GM19193 (cell line): ENCODE measurements around the gene MRGPRG.

ENCODE experiments used
- POLR2A ChIP-seq: IDR thresholded peaks from 4 replicates; pipeline ENCODE4 v1.6.1; 2011; ENCODE audit not compliant: insufficient read depth, insufficient read length; ENCODE audit errors: extremely low read depth

MRGPRG gene

GRCh38 chr11:3217818-3218482, 663 bp downstream of the MRGPRG start:
- TF ChIP-seq POLR2A: no peak

DNA sequence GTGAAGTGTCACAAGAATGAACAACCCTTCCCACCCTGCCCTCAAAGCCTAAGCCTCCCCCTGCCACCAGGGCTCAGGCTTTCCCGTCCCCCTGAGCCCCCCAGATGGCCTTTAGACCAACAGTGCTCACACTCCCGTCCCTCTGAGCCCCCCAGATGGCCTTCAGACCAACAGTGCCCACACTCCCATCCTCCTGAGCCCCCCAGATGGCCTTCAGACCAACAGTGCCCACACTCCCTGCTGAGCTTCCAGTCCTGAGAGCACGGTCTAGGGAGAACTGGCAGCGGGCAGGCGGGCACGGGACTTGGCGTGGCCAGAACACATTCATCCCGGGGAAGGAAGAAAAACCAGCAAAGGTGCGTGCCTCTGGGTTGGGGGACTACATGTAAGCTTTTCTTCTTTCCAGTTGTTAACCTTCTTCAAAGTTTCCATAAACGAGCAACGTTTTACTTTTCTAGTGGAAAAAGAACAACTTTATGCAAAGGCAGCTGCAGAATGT, 2.5 kb downstream of the MRGPRG start:
- TF ChIP-seq POLR2A: no peak

DNA sequence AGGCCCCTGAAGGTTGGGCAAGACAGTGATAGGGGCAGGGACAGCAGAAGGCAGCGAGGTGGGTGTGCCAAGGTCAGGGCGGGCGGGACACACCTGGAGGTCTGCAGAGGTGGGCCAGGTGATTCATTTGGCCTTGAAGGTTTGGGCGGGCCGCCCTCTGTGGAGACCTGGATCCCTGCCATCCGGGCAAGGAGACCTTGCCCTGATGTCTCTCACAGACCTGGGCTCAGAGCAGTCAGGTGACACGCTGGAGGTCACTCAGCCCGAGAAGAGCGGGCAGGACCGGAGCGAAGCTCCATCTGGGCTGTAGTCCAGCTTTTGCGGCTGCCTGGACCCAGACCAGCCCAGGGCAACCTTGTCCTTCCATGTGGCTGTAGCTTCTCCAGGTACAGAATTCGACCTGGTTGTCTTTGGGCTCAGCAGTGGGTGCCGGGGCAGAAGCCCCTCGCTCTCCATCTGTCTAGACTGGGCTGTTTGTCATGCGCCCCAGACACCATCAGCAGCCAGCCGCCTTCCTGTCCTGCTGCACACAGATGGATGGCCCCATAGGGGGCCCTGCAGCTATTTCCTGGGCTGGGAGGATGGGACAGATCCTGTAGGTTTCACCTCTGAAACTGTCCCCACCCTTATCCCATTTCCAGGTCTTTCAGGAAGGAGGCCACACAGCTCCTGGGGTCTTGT, 3.1 kb downstream of the MRGPRG start:
- TF ChIP-seq POLR2A: no peak

DNA sequence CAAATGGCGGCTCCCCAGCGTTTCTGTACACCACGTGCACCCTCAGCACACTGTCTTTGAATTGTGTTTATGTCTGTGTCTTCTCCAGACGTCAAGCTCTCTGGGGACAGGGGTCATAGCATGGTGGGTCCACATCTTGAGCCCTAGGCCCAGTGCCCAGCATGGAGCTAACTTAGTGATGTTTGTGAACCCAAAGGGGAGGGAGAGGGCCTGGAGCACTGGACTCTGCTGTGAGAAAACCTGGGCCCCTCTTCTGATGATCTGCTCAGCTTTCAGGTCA, 4.3 kb downstream of the MRGPRG start:
- no peak for TF ChIP-seq POLR2A

- TF ChIP-seq POLR2A: no peak
Measured at GRCh38 chr11:3213659-3214419, 4.8 kb downstream of the MRGPRG start.

DNA sequence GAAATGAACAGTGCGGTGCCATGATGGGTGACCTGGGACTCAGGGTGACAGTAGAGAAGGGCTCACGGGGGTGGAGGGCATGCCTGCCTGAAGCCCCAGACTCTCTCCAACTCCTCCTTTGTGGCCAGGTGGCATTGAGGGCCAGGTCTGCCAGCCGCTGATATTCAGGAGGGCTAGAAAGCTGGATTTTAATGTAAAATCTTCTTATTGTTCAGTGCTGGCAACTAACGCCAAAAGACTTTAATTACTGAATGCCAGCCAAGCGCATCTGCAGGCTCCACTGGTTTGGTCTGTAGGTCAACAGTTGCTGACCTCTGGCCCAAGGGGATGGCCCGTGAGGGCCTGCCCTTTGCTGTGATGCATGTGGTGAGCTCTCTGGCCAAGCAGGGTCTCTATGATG, 10.3 kb downstream of the MRGPRG start:
- TF ChIP-seq POLR2A: no peak

- no peak for TF ChIP-seq POLR2A
Measured at GRCh38 chr11:3207526-3208189, 11.0 kb downstream of the MRGPRG start.

DNA sequence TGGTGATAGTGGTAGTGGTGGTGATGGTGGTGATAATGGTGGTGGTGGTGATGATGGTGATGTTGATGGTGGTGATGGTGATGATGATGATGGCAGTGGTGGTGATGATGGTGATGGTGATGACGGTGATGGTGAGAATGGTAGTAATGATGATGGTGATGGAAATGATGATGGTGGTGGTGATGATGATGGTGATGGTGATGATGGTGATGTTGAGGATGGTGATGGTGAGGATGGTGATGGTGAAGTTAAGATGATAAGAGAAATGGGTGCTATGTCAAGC, 11.8 kb downstream of the MRGPRG start:
- no peak for TF ChIP-seq POLR2A

- TF ChIP-seq POLR2A: no peak
Measured at GRCh38 chr11:3206156-3206921, 12.3 kb downstream of the MRGPRG start.

GRCh38 chr11:3205261-3206155, 13.1 kb downstream of the MRGPRG start:
- no peak for TF ChIP-seq POLR2A

GRCh38 chr11:3204141-3205015, 14.2 kb downstream of the MRGPRG start:
- TF ChIP-seq POLR2A: no peak

- no peak for TF ChIP-seq POLR2A
Measured at GRCh38 chr11:3203221-3204043, 15.2 kb downstream of the MRGPRG start.
